ENCODE data around the gene SPAG9.

SPAG9 gene

GRCh38 chr17:50963139-50963538 is 157.5 kb downstream of the SPAG9 start:
- no peak for DNase-seq (ENCODE audit: extremely low spot score)
- TF ChIP-seq BHLHE40 (IDR thresholded peaks at IDR 0.05; ENCODE audit: borderline replicate concordance) (no peak), LEF1 (IDR thresholded peaks at IDR 0.05; ENCODE audit: borderline replicate concordance) (no peak), CTBP1 (IDR thresholded peaks at IDR 0.05; ENCODE audit: borderline replicate concordance) (no peak), PKNOX1 (IDR thresholded peaks at IDR 0.05) (no peak), SUZ12 (IDR thresholded peaks at IDR 0.05) (no peak), FOXM1 (IDR thresholded peaks at IDR 0.05; ENCODE audit: borderline replicate concordance) (no peak), FOXK2 (IDR thresholded peaks at IDR 0.05) (no peak), HDGF (IDR thresholded peaks at IDR 0.05; ENCODE audit: borderline replicate concordance) (no peak), NFRKB (IDR thresholded peaks at IDR 0.05) (no peak), ARNT (IDR thresholded peaks at IDR 0.05) (no peak), L3MBTL2 (conservative IDR thresholded peaks at IDR 0.05) (no peak), SP1 (IDR thresholded peaks at IDR 0.05) (no peak), ELF4 (IDR thresholded peaks at IDR 0.05) (no peak), TARDBP (IDR thresholded peaks at IDR 0.05) (no peak), FOXA1 (IDR thresholded peaks at IDR 0.05) (no peak), ZNF384 (IDR thresholded peaks at IDR 0.05) (no peak)
- ChIA-PET POLR2A (no interaction called here), CTCF (interaction anchor here (1.7 kb wide), 1 partner anchor 9 kb away, joined by 4 read pairs; no protein-coding TSS in a partner anchor)

DNA sequence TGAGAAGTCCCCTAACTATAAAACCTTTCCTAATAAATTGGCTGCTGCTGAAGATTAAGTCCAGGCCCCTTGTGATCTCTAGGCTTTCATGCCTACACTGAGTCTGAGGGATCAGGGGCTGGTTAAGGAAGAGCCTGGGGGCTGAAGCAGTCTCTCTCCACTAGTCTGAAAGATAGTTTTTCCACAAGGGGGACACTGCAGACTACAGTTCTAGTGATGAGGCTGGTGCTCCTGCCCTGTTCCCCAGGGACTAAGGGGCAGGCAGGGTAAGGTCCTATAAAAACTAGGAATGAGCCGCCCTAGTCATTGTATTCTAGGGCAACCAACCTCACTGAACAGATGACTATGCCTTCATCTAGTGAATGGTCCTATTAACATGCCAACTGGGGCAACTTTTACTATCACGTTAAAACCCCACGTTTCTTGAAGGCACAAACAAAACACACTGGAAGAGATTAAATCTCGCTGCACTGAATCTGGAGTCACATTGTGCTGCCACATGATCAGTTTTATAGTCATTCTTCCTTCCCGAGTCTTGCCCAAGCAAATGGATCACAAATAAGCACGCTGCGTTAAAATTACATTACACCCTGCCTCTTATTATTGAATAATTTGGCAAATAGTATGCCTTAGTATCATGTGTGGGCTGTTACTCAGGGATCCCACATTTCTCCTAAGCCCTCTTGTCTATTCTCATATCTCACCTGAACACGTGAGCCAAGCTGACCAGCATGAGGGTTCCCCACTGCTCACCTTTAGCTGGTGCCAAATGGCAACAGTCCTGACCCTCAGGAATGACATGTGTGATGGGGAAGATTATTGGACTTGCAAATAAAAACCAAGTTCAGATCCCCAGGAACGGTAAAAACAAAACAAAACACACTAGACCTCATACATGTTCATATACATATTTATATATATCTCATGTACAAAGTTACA is 159.1 kb downstream of the SPAG9 start:
- DNase-seq (ENCODE audit: extremely low spot score) = no peak
- TF ChIP-seq ARNT (IDR thresholded peaks at IDR 0.05) (no peak), SP1 (IDR thresholded peaks at IDR 0.05) (no peak), SUZ12 (IDR thresholded peaks at IDR 0.05) (no peak), ZNF384 (IDR thresholded peaks at IDR 0.05) (no peak), PKNOX1 (IDR thresholded peaks at IDR 0.05) (no peak), LEF1 (IDR thresholded peaks at IDR 0.05; ENCODE audit: borderline replicate concordance) (no peak), FOXK2 (IDR thresholded peaks at IDR 0.05) (no peak), FOXM1 (IDR thresholded peaks at IDR 0.05; ENCODE audit: borderline replicate concordance) (no peak), L3MBTL2 (conservative IDR thresholded peaks at IDR 0.05) (no peak), TARDBP (IDR thresholded peaks at IDR 0.05) (no peak), HDGF (IDR thresholded peaks at IDR 0.05; ENCODE audit: borderline replicate concordance) (no peak), FOXA1 (IDR thresholded peaks at IDR 0.05) (no peak), ELF4 (IDR thresholded peaks at IDR 0.05) (no peak), BHLHE40 (IDR thresholded peaks at IDR 0.05; ENCODE audit: borderline replicate concordance) (no peak), NFRKB (IDR thresholded peaks at IDR 0.05) (no peak), CTBP1 (IDR thresholded peaks at IDR 0.05; ENCODE audit: borderline replicate concordance) (no peak)
- CTCF ChIA-PET = interaction anchor here (0.7 kb wide), 1 partner anchor 420 kb away, joined by 3 read pairs; no protein-coding TSS in a partner anchor
- POLR2A ChIA-PET = no interaction called here

DNA sequence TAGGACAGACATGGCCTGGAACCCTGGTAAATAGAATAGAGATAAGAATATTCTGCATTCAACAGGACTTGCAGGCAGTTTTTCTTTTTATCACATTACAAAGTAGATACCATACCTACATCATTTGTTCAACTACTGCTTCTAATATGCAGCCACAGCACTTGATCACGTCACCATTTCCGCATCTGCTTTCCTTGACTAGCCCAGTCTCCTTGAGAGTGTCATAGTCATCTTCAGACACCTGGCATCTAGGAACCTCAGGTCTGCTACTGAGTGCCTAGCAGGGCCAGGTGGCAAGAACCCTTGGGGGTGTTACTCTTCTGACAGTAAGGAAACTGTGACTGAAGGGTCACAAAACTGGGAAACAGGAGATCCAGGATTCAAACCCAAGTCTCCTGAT is 161.3 kb downstream of the SPAG9 start:
- no peak for DNase-seq (ENCODE audit: extremely low spot score)
- POLR2A ChIA-PET = no interaction called here
- no peak for TF ChIP-seq SP1 (IDR thresholded peaks at IDR 0.05)
- no peak for TF ChIP-seq L3MBTL2 (conservative IDR thresholded peaks at IDR 0.05)
- no peak for TF ChIP-seq HDGF (IDR thresholded peaks at IDR 0.05; ENCODE audit: borderline replicate concordance)
- TF ChIP-seq FOXK2 (IDR thresholded peaks at IDR 0.05) = no peak
- no peak for TF ChIP-seq NFRKB (IDR thresholded peaks at IDR 0.05)
- no peak for TF ChIP-seq FOXA1 (IDR thresholded peaks at IDR 0.05)
- TF ChIP-seq ARNT (IDR thresholded peaks at IDR 0.05) = no peak
- no peak for TF ChIP-seq BHLHE40 (IDR thresholded peaks at IDR 0.05; ENCODE audit: borderline replicate concordance)
- TF ChIP-seq PKNOX1 (IDR thresholded peaks at IDR 0.05) = no peak
- TF ChIP-seq CTBP1 (IDR thresholded peaks at IDR 0.05; ENCODE audit: borderline replicate concordance) = no peak
- no peak for TF ChIP-seq LEF1 (IDR thresholded peaks at IDR 0.05; ENCODE audit: borderline replicate concordance)
- no peak for TF ChIP-seq ZNF384 (IDR thresholded peaks at IDR 0.05)
- no peak for TF ChIP-seq SUZ12 (IDR thresholded peaks at IDR 0.05)
- TF ChIP-seq ELF4 (IDR thresholded peaks at IDR 0.05) = no peak
- no peak for TF ChIP-seq FOXM1 (IDR thresholded peaks at IDR 0.05; ENCODE audit: borderline replicate concordance)
- TF ChIP-seq TARDBP (IDR thresholded peaks at IDR 0.05) = no peak
- CTCF ChIA-PET = interaction anchor here (1.8 kb wide), 1 partner anchor 107 kb away, joined by 5 read pairs; no protein-coding TSS in a partner anchor

- CTCF ChIA-PET = interaction anchor here (1.1 to 1.5 kb wide), 3 partner anchors 7 to 94 kb away, joined by 4 to 5 read pairs (median 4); no protein-coding TSS in a partner anchor
- POLR2A ChIA-PET = no interaction called here
- no peak for DNase-seq (ENCODE audit: extremely low spot score)
- TF ChIP-seq ELF4 (IDR thresholded peaks at IDR 0.05) = no peak
- TF ChIP-seq CTBP1 (IDR thresholded peaks at IDR 0.05; ENCODE audit: borderline replicate concordance) = no peak
- TF ChIP-seq LEF1 (IDR thresholded peaks at IDR 0.05; ENCODE audit: borderline replicate concordance) = no peak
- no peak for TF ChIP-seq ARNT (IDR thresholded peaks at IDR 0.05)
- TF ChIP-seq FOXM1 (IDR thresholded peaks at IDR 0.05; ENCODE audit: borderline replicate concordance) = no peak
- no peak for TF ChIP-seq L3MBTL2 (conservative IDR thresholded peaks at IDR 0.05)
- no peak for TF ChIP-seq TARDBP (IDR thresholded peaks at IDR 0.05)
- TF ChIP-seq SP1 (IDR thresholded peaks at IDR 0.05) = no peak
- TF ChIP-seq HDGF (IDR thresholded peaks at IDR 0.05; ENCODE audit: borderline replicate concordance) = no peak
- no peak for TF ChIP-seq NFRKB (IDR thresholded peaks at IDR 0.05)
- no peak for TF ChIP-seq FOXK2 (IDR thresholded peaks at IDR 0.05)
- no peak for TF ChIP-seq BHLHE40 (IDR thresholded peaks at IDR 0.05; ENCODE audit: borderline replicate concordance)
- no peak for TF ChIP-seq SUZ12 (IDR thresholded peaks at IDR 0.05)
- TF ChIP-seq FOXA1 (IDR thresholded peaks at IDR 0.05) = no peak
- no peak for TF ChIP-seq ZNF384 (IDR thresholded peaks at IDR 0.05)
- no peak for TF ChIP-seq PKNOX1 (IDR thresholded peaks at IDR 0.05)
Measured at GRCh38 chr17:50957600-50958575, 162.8 kb downstream of the SPAG9 start.

Measured in HEK293T (cell line).